Adipose tissue (tissue), 3 donors: ENCODE results near the gene NDUFA12. TPM values are rescaled to one million over a fixed set of nuclear protein-coding genes. Genes with fewer than 3 reads are reported as not detected.

Experiments
- H3K27ac ChIP-seq: one replicate; pipeline ENCODE4 v1.5.1; 2013; ENCODE audit warnings: low read depth, low read length
- WGBS, 3 donors: extraction: QIAGEN DNeasy Blood & Tissue Kit; methylation state at CpG; one replicate each; pipeline ENCODE4 v1.1.7; 2013; 5-methylcytosine and 5-hydroxymethylcytosine counted together
- polyA plus RNA-seq, 3 donors: library from polyadenylated mRNA; stranded (reverse); fragments of 200-250 nt; gene quantifications; one replicate each; pipeline ENCODE4 v1.2.3, GENCODE V29; 2013
- donor health status: healthy with polysubstance abuse.
- donor health status: Bipolar disorder and iron deficiency.
- donor health status: healthy.

The NDUFA12 gene
- polyA plus RNA-seq, 3 donors, result 49.8 to 107 (median 104) TPM

- WGBS, 3 donors, result 0 to 37% (median 23%) methylated on average over 1 of the region's 1 CpG
- H3K27ac ChIP-seq, result no peak overlapping the region
Measured at GRCh38 chr12:94954029-94954685, 49.3 kb downstream of the NDUFA12 start.

- 52 to 64% (median 59%) methylated on average over 2 of the region's 2 CpGs for WGBS, 3 donors
Measured at GRCh38 chr12:94952325-94952724, 51.2 kb downstream of the NDUFA12 start.

DNA sequence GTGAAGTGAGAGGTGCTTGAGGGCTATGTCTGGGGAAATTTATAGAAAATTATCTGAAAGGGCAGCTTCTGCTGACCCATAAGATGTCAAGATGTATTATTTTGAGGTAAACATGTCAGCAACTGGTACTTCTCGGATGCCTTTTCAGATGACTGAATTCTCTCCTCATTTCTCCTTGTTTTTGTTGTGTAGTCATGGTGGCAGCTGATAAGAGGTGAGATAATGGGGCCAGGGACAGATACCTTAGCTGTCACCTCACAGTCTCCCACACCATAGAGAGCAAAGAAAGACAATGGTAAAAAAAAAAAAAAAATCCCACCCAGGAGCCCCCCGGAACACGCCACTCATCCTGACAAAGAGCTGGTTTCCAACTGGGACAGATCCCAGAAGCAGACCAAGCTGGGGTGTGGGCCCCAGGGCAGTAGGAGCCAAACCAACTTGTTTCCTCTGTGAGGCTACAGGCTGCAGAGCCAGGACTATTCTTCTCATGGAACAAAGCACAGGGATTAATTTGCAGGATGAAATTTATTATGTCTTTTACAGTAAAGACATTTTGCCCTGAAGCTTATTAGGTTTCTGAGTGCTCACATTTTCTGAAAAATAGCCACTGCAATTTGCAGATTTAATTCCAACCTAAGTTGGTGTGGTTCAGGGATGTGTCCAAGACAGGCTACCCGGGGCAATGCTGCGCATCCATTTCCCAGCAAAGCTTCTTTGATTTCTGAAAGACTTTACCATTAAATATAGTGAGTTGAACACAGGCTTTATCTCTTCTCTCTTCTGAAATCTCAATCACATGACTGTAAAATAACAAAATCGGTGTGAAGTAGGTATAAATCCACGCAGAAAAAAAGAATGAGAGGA, 52.2 kb downstream of the NDUFA12 start:
- WGBS, 3 donors, result 61 to 74% (median 72%) methylated on average over 7 of the region's 7 CpGs
- no peak overlapping the region for H3K27ac ChIP-seq

More at GRCh38 chr12:94952325-94952724, 51.2 kb downstream of the NDUFA12 start:
- no peak overlapping the region for H3K27ac ChIP-seq

- no peak overlapping the region for H3K27ac ChIP-seq
- WGBS, 3 donors, result 78 to 80% (median 79%) methylated on average over 6 of the region's 6 CpGs
Measured at GRCh38 chr12:94948232-94948810, 55.2 kb downstream of the NDUFA12 start.

DNA sequence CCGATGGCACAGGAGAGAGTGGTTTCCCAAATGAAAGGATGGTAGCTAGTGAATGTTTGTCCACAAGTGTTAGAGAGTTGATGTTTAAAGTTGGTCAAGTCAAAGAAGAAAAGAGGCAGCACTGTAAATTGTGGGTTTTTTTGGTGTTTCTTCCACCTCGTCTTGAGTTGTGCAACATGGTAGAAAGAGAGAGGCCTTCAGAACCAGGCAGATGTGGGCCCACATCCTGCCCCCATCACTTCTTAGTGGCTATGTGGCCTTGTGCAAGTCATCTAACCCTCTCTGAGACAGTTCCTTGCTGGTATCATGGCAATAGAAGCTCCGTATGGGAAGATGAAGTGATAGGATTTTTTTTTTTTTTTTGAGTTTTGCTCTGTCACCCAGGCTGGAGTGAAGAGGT, 60.8 kb downstream of the NDUFA12 start:
- WGBS, 3 donors, result 75 to 83% (median 78%) methylated on average over 3 of the region's 3 CpGs

DNA sequence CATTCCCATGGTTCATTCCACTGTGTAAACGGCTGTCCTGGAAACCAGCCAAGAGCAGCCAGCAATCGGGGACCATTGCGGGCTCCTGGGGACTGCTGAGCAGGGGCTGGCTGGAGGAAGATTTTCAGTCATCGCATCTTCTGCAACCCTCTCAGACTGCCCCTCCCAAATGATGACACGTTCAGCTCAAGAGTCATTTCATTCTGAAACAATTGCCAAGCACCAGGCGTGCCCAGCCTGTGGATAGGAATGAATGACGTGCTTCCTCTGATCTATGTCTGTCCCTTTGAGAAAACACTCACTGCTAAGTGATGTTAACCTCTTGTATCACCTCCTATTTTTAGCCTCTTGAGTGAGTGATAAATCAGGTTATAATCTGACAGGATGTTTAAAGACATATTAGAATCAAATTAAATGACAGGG, 62.0 kb downstream of the NDUFA12 start:
- H3K27ac ChIP-seq, result no peak overlapping the region
- 19 to 34% (median 29%) methylated on average over 7 of the region's 7 CpGs for WGBS, 3 donors

More for the DNA sequence above, 60.8 kb downstream of the NDUFA12 start:
- H3K27ac ChIP-seq, result no peak overlapping the region

DNA sequence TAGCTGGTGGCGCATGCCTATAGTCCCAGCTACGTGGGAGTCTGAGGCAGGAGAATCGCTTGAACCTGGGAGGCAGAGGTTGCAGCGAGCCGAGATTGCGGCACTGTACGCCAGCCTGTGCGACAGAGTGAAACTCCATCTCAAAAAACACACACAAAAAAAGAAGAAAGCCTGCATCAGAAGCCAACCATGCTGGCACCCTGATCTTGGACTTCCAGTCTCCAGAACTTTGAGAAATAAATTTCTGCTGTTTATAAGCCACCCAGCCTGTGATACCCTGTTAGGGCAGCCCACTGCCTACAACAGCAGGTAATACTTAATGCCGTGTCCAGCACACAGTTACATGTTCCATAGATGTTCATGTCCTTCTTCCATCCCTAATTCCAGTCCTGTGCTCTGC, 62.7 kb downstream of the NDUFA12 start:
- H3K27ac ChIP-seq, result no peak overlapping the region
- WGBS, 3 donors, result 95 to 98% (median 98%) methylated on average over 9 of the region's 9 CpGs

- 81 to 92% (median 81%) methylated on average over 4 of the region's 4 CpGs for WGBS, 3 donors
- no peak overlapping the region for H3K27ac ChIP-seq
Measured at GRCh38 chr12:94938583-94938982, 64.9 kb downstream of the NDUFA12 start.

- no peak overlapping the region for H3K27ac ChIP-seq
- WGBS, 3 donors, result 84 to 85% (median 84%) methylated on average over 2 of the region's 2 CpGs
Measured at GRCh38 chr12:94930772-94931171, 72.7 kb downstream of the NDUFA12 start.

- no peak overlapping the region for H3K27ac ChIP-seq
- 32 to 85% (median 75%) methylated on average over 6 of the region's 6 CpGs for WGBS, 3 donors
Measured at GRCh38 chr12:94930216-94930654, 73.3 kb downstream of the NDUFA12 start.

- H3K27ac ChIP-seq, result no peak overlapping the region
- WGBS, 3 donors, result 44 to 89% (median 80%) methylated on average over 1 of the region's 1 CpG
Measured at GRCh38 chr12:94929780-94930179, 73.7 kb downstream of the NDUFA12 start.

DNA sequence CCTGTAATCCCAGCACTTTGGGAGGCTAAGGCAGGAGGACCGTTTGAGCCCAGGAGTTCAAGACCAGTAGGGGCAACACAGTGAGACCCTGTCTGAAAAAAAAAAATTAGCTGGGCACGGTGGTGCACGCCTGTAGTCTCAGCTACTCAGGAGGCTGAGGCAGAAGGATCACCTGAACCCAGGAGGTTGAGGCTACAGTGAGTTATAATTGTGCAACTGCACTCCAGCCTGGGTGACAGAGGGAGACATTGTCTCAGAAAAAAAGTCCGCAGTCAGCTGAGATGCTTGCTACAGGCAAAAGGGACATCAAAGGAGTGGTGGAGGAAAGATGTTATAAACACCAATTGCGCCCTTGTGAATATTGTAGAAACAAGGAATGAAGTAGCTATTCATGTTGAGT, 77.8 kb downstream of the NDUFA12 start:
- WGBS, 3 donors, result 83 to 94% (median 94%) methylated on average over 5 of the region's 5 CpGs
- H3K27ac ChIP-seq, result no peak overlapping the region

- WGBS, 3 donors, result 85 to 88% (median 85%) methylated on average over 4 of the region's 4 CpGs
- no peak overlapping the region for H3K27ac ChIP-seq
Measured at GRCh38 chr12:94925206-94925605, 78.3 kb downstream of the NDUFA12 start.

DNA sequence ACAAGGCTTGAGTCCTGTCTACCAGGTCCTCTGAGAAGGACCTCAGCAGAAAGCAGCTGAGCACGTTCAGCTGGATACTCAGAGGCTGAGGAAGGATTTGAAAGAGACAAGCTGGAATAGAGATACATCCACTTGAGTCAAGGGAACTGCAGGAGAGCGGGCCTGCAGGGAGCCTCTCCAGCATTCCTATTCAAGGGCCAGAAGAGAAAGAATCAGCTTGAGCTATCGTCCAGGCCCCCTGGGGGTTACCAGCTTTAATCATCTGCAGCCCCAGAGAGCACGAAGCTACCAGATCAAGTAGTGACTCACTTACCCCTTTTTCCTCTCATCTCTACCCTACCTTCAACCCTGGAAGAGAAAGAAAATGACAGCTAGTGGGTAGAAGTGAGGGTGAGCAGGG, 80.9 kb downstream of the NDUFA12 start:
- no peak overlapping the region for H3K27ac ChIP-seq
- 63 to 69% (median 66%) methylated on average over 3 to 4 of the region's 4 CpGs for WGBS, 3 donors

Other genes with a start within 250 kb of the NDUFA12 start
- gene NR2C1, start 69.9 kb upstream of the NDUFA12 start, polyA plus RNA-seq, result 10 to 100 TPM in 2 of 3 donors, 1 to 10 TPM in 1; 9.4 to 16.1 (median 12.8) TPM
- gene FGD6, start 213.8 kb upstream of the NDUFA12 start, polyA plus RNA-seq, result 1 to 10 TPM in 2 of 3 donors, under 1 TPM in 1; 0.91 to 2.1 (median 1.6) TPM
- gene VEZT, start 214.1 kb upstream of the NDUFA12 start, polyA plus RNA-seq, result 10 to 100 TPM; 17.2 to 27.7 (median 17.9) TPM